LNCAP (cell line): ENCODE measurements around the gene ATP1B3.

Experiments
- TF ChIP-seq, protein P1 (sequence below): fragments of 450-650 bp; IDR thresholded peaks from 2 replicates; pipeline ENCODE4 v1.5.1; 2017; ENCODE audit warnings: mild to moderate bottlenecking

Gene ATP1B3

DNA sequence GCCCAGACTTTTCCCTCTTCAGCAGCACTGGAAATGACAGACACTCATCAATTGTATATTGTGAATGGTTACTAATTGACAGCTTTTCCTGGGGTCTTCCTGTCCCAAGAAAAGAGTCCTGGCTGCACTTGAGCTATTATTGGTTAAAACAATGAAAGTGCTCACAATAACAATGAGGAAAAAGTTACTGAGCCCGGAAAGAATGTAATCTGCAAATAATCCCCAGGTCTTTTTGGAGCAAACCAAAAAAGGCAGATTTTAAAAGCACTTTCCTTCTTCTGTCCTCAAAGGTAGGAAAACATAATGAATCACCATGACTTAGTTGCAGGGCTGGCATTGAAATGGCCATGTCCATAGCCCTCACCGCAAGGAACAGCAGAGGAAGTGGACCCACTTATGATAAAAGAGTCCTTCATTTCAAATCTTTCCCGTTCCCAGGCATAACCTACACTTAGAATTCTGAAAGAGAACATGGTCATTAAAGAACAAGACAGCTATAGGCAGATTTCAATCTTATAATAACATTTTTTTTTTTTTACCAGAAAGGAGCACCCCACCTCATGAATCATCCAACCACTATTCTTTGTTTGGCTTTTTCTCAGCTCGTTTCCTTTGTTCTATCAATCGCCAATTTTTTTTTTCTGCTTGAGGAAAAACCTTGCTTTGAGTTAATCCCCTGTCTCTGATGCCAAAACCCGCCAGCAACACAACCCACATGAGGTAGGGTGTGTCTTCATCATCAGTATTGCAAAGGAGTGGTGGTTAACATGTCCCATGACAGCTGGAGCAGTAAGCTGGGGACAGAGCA, 35.5 kb upstream of the ATP1B3 start:
- TF ChIP-seq, protein P1, sequence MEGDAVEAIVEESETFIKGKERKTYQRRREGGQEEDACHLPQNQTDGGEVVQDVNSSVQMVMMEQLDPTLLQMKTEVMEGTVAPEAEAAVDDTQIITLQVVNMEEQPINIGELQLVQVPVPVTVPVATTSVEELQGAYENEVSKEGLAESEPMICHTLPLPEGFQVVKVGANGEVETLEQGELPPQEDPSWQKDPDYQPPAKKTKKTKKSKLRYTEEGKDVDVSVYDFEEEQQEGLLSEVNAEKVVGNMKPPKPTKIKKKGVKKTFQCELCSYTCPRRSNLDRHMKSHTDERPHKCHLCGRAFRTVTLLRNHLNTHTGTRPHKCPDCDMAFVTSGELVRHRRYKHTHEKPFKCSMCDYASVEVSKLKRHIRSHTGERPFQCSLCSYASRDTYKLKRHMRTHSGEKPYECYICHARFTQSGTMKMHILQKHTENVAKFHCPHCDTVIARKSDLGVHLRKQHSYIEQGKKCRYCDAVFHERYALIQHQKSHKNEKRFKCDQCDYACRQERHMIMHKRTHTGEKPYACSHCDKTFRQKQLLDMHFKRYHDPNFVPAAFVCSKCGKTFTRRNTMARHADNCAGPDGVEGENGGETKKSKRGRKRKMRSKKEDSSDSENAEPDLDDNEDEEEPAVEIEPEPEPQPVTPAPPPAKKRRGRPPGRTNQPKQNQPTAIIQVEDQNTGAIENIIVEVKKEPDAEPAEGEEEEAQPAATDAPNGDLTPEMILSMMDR: no peak

DNA sequence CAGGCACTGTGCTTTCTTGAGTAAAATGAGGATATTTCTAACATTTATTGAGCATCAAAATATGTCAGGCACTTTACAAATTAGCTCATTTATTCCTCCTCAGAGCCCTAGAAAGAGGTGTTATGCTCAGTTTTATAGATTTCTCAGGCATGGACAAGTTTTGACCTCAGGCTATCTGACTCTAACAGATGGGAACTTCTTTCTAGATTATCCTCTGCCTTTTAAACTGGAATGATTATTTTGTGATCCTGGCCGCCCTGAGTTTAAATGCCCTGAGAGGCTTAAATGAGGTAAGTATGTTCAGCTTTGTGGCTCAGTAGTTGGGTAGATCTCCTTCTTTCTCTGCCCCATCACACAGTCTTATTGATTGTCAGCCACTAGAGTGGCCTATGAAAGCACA, 32.3 kb upstream of the ATP1B3 start:
- TF ChIP-seq, protein P1: no peak

DNA sequence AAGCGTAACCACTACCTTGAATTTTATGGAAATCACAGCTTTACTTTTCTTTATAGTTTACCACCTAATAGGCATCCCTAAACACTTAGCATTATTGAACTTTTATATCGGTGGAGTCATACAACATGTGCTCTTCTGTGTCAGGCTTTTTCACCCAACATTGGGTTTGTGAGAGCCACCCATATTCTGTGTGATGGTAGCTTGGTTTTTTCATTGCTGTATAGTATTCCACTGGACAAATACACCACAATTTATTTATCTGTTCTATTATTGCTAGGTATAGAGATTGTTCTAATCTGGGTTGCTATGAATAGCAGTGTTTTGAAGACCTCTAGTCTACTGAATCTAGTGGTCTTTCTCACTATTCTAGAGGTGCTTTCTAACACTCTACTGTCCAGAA, 31.6 kb upstream of the ATP1B3 start:
- TF ChIP-seq, protein P1: no peak

DNA sequence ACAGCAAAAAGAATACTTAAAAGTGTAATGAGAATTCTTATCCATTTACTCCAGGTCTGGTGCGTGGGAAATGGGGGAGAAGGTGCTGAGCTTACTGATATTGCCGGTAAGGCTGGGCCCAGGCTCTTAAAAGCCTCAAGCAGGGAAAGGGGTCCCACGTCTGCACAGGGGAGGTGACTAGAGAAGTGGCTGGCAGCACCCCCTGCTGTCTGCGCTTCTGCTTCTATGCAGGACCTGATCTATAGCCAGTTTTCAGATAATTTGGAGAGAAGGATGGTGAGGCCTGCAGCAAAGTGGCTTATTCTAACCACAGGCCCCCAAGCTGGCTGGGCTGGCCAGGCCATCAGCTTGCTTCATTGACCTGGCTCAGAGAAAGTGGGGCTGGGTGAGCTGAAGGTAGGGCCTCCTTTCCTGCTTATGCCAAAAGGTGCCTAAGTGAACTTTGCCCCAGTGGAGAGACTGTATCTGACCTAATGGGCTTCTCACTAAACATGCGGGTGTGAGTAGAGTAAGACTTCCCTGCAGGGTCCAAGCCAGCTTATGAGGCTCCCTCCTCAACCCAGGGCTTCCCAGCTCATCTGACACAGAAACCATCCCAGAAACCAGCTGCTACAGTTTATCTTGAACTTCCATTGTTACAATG, 30.9 kb upstream of the ATP1B3 start:
- TF ChIP-seq, protein P1: no peak

DNA sequence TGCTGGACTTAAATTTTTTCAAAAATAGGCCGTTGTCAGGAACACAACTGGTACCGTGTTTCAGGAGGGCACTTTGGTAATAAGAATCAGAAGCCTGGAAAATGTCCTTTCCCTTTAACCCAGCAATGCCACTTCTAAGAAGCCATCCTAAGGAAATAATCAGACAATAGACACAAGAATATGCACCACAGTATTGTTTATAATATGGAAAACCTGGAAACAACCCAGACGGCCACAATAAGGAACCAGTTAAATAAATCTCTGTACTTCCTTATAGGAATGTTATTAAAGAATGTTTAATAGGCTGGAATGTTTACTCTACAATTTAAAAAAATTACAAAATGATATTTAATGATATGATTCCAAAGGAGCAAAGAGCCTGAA, 30.4 kb upstream of the ATP1B3 start:
- TF ChIP-seq, protein P1: no peak

DNA sequence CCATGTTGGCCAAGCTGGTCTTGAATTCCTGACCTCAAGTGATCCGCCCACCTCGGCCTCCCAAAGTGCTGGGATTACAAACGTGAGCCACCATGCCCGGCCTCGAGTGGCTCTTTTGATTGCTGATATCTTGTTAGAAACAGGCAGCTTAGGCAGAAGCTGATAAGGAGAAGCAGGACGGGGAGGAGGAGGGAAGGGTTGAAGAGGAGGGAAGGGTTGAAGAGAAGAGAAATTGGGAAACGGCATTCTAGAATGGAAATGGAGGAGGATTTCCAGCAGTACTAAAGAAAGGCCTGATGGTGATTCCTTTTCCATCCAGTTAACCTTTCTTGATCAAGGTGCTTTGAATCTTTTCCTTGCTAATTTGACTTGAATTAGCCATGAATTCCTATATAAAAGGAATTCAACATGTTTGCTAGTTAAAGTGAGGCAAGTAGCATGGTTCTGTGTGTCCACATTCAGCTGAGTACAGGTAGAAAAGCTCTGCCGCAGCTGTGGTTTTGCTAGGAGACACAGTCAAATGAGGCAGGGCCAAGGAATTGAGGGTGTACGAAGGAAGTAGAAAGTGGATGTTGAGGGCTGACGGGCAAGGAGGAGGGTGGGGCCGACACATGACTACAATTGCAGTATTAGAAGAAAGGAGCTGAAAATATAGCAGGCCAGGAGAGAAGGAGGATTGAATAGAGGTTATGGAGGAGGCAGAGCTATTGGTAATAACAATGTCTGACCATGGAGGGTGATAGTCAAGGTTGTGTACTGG, 27.2 kb upstream of the ATP1B3 start:
- TF ChIP-seq, protein P1: no peak

DNA sequence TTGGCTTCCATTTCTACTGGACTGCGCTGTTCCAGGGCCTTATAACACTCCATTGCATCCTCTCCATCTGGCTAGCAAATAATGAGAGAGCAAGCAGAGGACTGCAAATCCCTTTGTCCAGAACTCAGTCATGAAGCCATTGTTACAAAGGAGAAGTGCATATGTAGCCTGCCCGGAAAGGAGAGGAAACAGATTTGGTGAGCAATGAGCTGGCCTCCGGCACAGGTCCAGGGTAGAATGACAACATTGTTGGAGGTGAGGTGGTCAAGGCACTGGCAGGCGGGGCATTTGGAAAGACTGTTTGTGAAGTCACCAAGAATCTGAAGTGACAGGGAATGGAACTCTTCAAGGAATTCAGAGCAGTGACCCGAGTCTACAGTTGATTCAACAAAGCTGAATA, 25.0 kb upstream of the ATP1B3 start:
- TF ChIP-seq, protein P1: no peak
